Kidney (tissue), 14 donors: ENCODE data around the gene BRD1. TPM values are rescaled to one million over a fixed set of nuclear protein-coding genes. Genes with fewer than 3 reads are reported as not detected.

Experiments used
- DNase-seq, 5 donors: peaks; one replicate each; pipeline ENCODE4 v3.0.0-alpha.2; 2013 to 2020
- FAIRE-seq: peaks from 2 replicates; lab custom pipeline; 2012; peaks lifted over from hg19 to GRCh38; lab: Jason Lieb, UNC
- H3K27ac ChIP-seq, 2 donors: one replicate each; pipeline ENCODE4 v1.7.0; 2013; ENCODE audit warnings: low read depth in 2 of 2, low read length in 2 of 2, inconsistent platforms in 1 of 2
- H3K27me3 ChIP-seq: one replicate; pipeline ENCODE4 v1.7.1; 2013; ENCODE audit warnings: low read length, inconsistent platforms; ENCODE audit not compliant: control insufficient read depth, insufficient read depth
- H3K36me3 ChIP-seq, 3 donors: one replicate each; pipeline versions ENCODE4 v1.7.0 to v1.7.1; 2013; ENCODE audit warnings: low read length in 3 of 3, control low read depth in 1 of 3, inconsistent platforms in 1 of 3; ENCODE audit not compliant: insufficient read depth in 3 of 3, control insufficient read depth in 2 of 3
- H3K4me1 ChIP-seq, 3 donors: one replicate each; pipeline versions ENCODE4 v1.7.0 to v1.7.1; 2013; ENCODE audit warnings: low read length in 3 of 3, inconsistent platforms in 1 of 3, low read depth in 1 of 3; ENCODE audit not compliant: control insufficient read depth in 2 of 3, insufficient read depth in 2 of 3
- H3K4me3 ChIP-seq, 3 donors: one replicate each; pipeline versions ENCODE4 v1.7.0 to v1.8.1; 2013; ENCODE audit warnings: low read length in 3 of 3, control low read depth in 1 of 3, inconsistent platforms in 1 of 3
- H3K9ac ChIP-seq, 3 donors: one replicate each; pipeline versions ENCODE4 v1.7.0 to v1.7.1; 2013; ENCODE audit warnings: low read length in 3 of 3, control low read depth in 1 of 3, inconsistent platforms in 1 of 3
- H3K9me3 ChIP-seq, 3 donors: one replicate each; pipeline versions ENCODE4 v1.7.0 to v1.7.1; 2013; ENCODE audit warnings: low read length in 3 of 3, control low read depth in 1 of 3, inconsistent platforms in 1 of 3; ENCODE audit not compliant: control insufficient read depth in 2 of 3, insufficient read depth in 1 of 3
- CTCF ChIP-seq: IDR thresholded peaks from 3 replicates; pipeline ENCODE4 v1.5.1; 2012; ENCODE audit warnings: mild to moderate bottlenecking, moderate library complexity, borderline replicate concordance; ENCODE audit not compliant: insufficient read depth; ENCODE audit errors: extremely low read depth
- intact Hi-C: fragments of 100-400 bp; cut with DNase I; formaldehyde crosslinking; loops from one replicate; pipeline ENCODE4 v1.11.1; 2022
- polyA plus RNA-seq: library from polyadenylated mRNA; stranded (reverse); fragments of 350-450 nt; fragmentation: Illumina TruSeq; extraction: RNeasy Lipid Tissue Mini Kit (QIAGEN cat#74804); gene quantifications from one replicate; pipeline ENCODE4 v1.2.3, GENCODE V29; 2014; ENCODE audit warnings: low read depth, low replicate concordance; ENCODE audit not compliant: insufficient read depth
- total RNA-seq: library from RNA; stranded (reverse); fragmentation: NEBNext Ultra II Directional; extraction: Animal tissue kit (Norgen Biotek cat#: 25700); gene quantifications from one replicate; pipeline ENCODE4 v1.2.1, GENCODE V29; 2021
- donor health status: control.
- donor health status: control.
- donor health status: control.
- donor health status: control.
- donor health status: control.
- donor health status: DM: yes; HTN: yes; CAD: no.
- donor health status: Normal renal cell carcinoma (clear cell type).

The BRD1 gene
- total and polyA plus RNA-seq, 2 donors from 2014 or later = 8.1 to 40.5 TPM

GRCh38 chr22:49847751-49848689 lies 20.3 kb upstream of the BRD1 start:
- H3K9ac ChIP-seq = no peak overlapping the region
- FAIRE-seq = no peak

GRCh38 chr22:49845666-49846459 lies 18.2 kb upstream of the BRD1 start:
- no peak for FAIRE-seq
- TF ChIP-seq CTCF = no peak

More at GRCh38 chr22:49847751-49848689, 20.3 kb upstream of the BRD1 start:
- no peak for TF ChIP-seq CTCF
- no peaks in the 10 kb centered on the region for H3K9me3 ChIP-seq
- intact Hi-C loops = no loop called here
- peak in 4 of 5 donors; percentile 16 to 77 (median 51) for DNase-seq
- H3K4me1 ChIP-seq = peaks cover 0 to 7% (median 0%) of the 10 kb centered on the region in 3 donors
- no peak overlapping the region for H3K27ac ChIP-seq
- H3K36me3 ChIP-seq = no peaks in the 10 kb centered on the region
- H3K27me3 ChIP-seq = peaks cover 16% of the 10 kb centered on the region
- no peak overlapping the region for H3K4me3 ChIP-seq

GRCh38 chr22:49845241-49845640 lies 17.6 kb upstream of the BRD1 start:
- Histone ChIP-seq H3K27me3 (peaks cover 11% of the 10 kb centered on the region), H3K36me3 (no peaks in the 10 kb centered on the region), H3K9me3 (no peaks in the 10 kb centered on the region), H3K4me3 (no peak overlapping the region), H3K4me1 (peaks cover 0 to 7% (median 0%) of the 10 kb centered on the region in 3 donors), H3K9ac (no peak overlapping the region), H3K27ac (no peak overlapping the region)
- TF ChIP-seq CTCF = no peak
- DNase-seq (no peak), FAIRE-seq (no peak)
- intact Hi-C loops = no loop called here

More at GRCh38 chr22:49845666-49846459, 18.2 kb upstream of the BRD1 start:
- Histone ChIP-seq H3K4me1 (peaks cover 0 to 7% (median 0%) of the 10 kb centered on the region in 3 donors), H3K9ac (no peak overlapping the region), H3K36me3 (no peaks in the 10 kb centered on the region), H3K27me3 (peaks cover 16% of the 10 kb centered on the region), H3K27ac (no peak overlapping the region), H3K9me3 (no peaks in the 10 kb centered on the region), H3K4me3 (no peak overlapping the region)
- intact Hi-C loops = no loop called here
- DNase-seq = no peak
